Neuron (in vitro differentiated cells): ENCODE measurements around the gene ATP5IF1.

Experiments
- H2AFZ ChIP-seq: one replicate; pipeline ENCODE4 v1.6.1; 2013; ENCODE audit warnings: low read depth, mild to moderate bottlenecking, inconsistent platforms, low read length, moderate library complexity
- H3K27me3 ChIP-seq: one replicate; pipeline ENCODE4 v1.6.1; 2013; ENCODE audit warnings: low read length; ENCODE audit not compliant: insufficient read depth
- H3K36me3 ChIP-seq: one replicate; pipeline ENCODE4 v1.6.1; 2013; ENCODE audit warnings: low read length; ENCODE audit not compliant: insufficient read depth
- H3K4me1 ChIP-seq: one replicate; pipeline ENCODE4 v1.6.1; 2013; ENCODE audit warnings: low read length; ENCODE audit not compliant: insufficient read depth
- H3K4me3 ChIP-seq: 2 replicates; pipeline ENCODE4 v1.5.1; 2013; ENCODE audit warnings: mild to moderate bottlenecking, low read length, moderate library complexity
- H3K9me3 ChIP-seq: one replicate; pipeline ENCODE4 v1.6.1; 2013; ENCODE audit warnings: low read length

ATP5IF1 gene

GRCh38 chr1:28235755-28236655, at the start of gene ATP5IF1:
TSS of gene ATP5IF1 (plus strand) at chr1:28236124. CDS start at chr1:28236184, 60 bp downstream.
- no peaks in the 10 kb centered on the region for H3K9me3 ChIP-seq
- peaks cover 3% of the 10 kb centered on the region for H3K36me3 ChIP-seq
- peak within 1 kb of the TSS; percentile 39 for H2AFZ ChIP-seq
- H3K4me1 ChIP-seq = peaks cover 17% of the 10 kb centered on the region
- H3K27me3 ChIP-seq = no peaks in the 10 kb centered on the region
- peak within 1 kb of the TSS; percentile 62 for H3K4me3 ChIP-seq

- H3K9me3 ChIP-seq = no peaks in the 10 kb centered on the region
- H3K36me3 ChIP-seq = no peaks in the 10 kb centered on the region
- H3K4me3 ChIP-seq = no peak overlapping the region
- H3K27me3 ChIP-seq = no peaks in the 10 kb centered on the region
- no peaks in the 10 kb centered on the region for H3K4me1 ChIP-seq
- no peak overlapping the region for H2AFZ ChIP-seq
These were observed 45.5 kb upstream of the ATP5IF1 start for GRCh38 chr1:28190337-28190979.

GRCh38 chr1:28190996-28191645, 44.8 kb upstream of the ATP5IF1 start:
- H3K27me3 ChIP-seq = no peaks in the 10 kb centered on the region
- no peaks in the 10 kb centered on the region for H3K36me3 ChIP-seq
- no peak overlapping the region for H2AFZ ChIP-seq
- no peaks in the 10 kb centered on the region for H3K9me3 ChIP-seq
- H3K4me1 ChIP-seq = no peaks in the 10 kb centered on the region
- no peak overlapping the region for H3K4me3 ChIP-seq

GRCh38 chr1:28193701-28194161, 42.2 kb upstream of the ATP5IF1 start:
- no peak overlapping the region for H2AFZ ChIP-seq
- no peak overlapping the region for H3K4me3 ChIP-seq
- no peaks in the 10 kb centered on the region for H3K4me1 ChIP-seq
- peaks cover 4% of the 10 kb centered on the region for H3K36me3 ChIP-seq
- H3K27me3 ChIP-seq = no peaks in the 10 kb centered on the region
- no peaks in the 10 kb centered on the region for H3K9me3 ChIP-seq

GRCh38 chr1:28194326-28195035, 41.4 kb upstream of the ATP5IF1 start:
- Histone ChIP-seq H3K4me3 (no peak overlapping the region), H2AFZ (no peak overlapping the region)

GRCh38 chr1:28195780-28196179, 40.1 kb upstream of the ATP5IF1 start:
- H2AFZ ChIP-seq = no peak overlapping the region
- no peaks in the 10 kb centered on the region for H3K4me1 ChIP-seq
- no peaks in the 10 kb centered on the region for H3K27me3 ChIP-seq
- no peaks in the 10 kb centered on the region for H3K9me3 ChIP-seq
- H3K36me3 ChIP-seq = peaks cover 25% of the 10 kb centered on the region
- H3K4me3 ChIP-seq = no peak overlapping the region

More at GRCh38 chr1:28194326-28195035, 41.4 kb upstream of the ATP5IF1 start:
- Histone ChIP-seq H3K27me3 (no peaks in the 10 kb centered on the region), H3K9me3 (no peaks in the 10 kb centered on the region), H3K4me1 (no peaks in the 10 kb centered on the region), H3K36me3 (peaks cover 12% of the 10 kb centered on the region)

GRCh38 chr1:28196330-28196729, 39.6 kb upstream of the ATP5IF1 start:
- peaks cover 30% of the 10 kb centered on the region for H3K36me3 ChIP-seq
- H2AFZ ChIP-seq = no peak overlapping the region
- no peaks in the 10 kb centered on the region for H3K4me1 ChIP-seq
- H3K4me3 ChIP-seq = no peak overlapping the region
- no peaks in the 10 kb centered on the region for H3K27me3 ChIP-seq
- H3K9me3 ChIP-seq = no peaks in the 10 kb centered on the region

- Histone ChIP-seq H3K4me1 (no peaks in the 10 kb centered on the region), H3K36me3 (peaks cover 32% of the 10 kb centered on the region), H2AFZ (no peak overlapping the region), H3K27me3 (no peaks in the 10 kb centered on the region), H3K4me3 (no peak overlapping the region), H3K9me3 (no peaks in the 10 kb centered on the region)
These were observed 38.1 kb upstream of the ATP5IF1 start for GRCh38 chr1:28197682-28198415.

- no peaks in the 10 kb centered on the region for H3K9me3 ChIP-seq
- H2AFZ ChIP-seq = no peak overlapping the region
- peaks cover 49% of the 10 kb centered on the region for H3K36me3 ChIP-seq
- no peaks in the 10 kb centered on the region for H3K27me3 ChIP-seq
- no peak overlapping the region for H3K4me3 ChIP-seq
- no peaks in the 10 kb centered on the region for H3K4me1 ChIP-seq
These were observed 36.3 kb upstream of the ATP5IF1 start for GRCh38 chr1:28199328-28200233.

- Histone ChIP-seq H3K27me3 (no peaks in the 10 kb centered on the region), H3K4me1 (no peaks in the 10 kb centered on the region), H2AFZ (no peak overlapping the region), H3K36me3 (peaks cover 55% of the 10 kb centered on the region), H3K4me3 (no peak overlapping the region), H3K9me3 (no peaks in the 10 kb centered on the region)
These were observed 35.6 kb upstream of the ATP5IF1 start for GRCh38 chr1:28200234-28200873.

GRCh38 chr1:28205243-28205642, 30.7 kb upstream of the ATP5IF1 start:
- H3K9me3 ChIP-seq = no peaks in the 10 kb centered on the region
- H3K4me1 ChIP-seq = no peaks in the 10 kb centered on the region
- no peaks in the 10 kb centered on the region for H3K27me3 ChIP-seq
- H3K36me3 ChIP-seq = peaks cover 68% of the 10 kb centered on the region
- no peak overlapping the region for H3K4me3 ChIP-seq
- H2AFZ ChIP-seq = no peak overlapping the region
